GM10266 (cell line): Measurements from ENCODE around the gene SBSN.

Experiments
- DNase-seq: peaks from one replicate; pipeline ENCODE4 v3.0.0; 2012; ENCODE audit errors: extremely low spot score
- CTCF ChIP-seq: IDR thresholded peaks from 2 replicates; pipeline ENCODE4 v1.5.1; 2012; ENCODE audit warnings: mild to moderate bottlenecking, low read depth; ENCODE audit not compliant: control insufficient read depth, insufficient read depth; ENCODE audit errors: missing control alignments

Gene SBSN

GRCh38 chr19:35531291-35531690 is 3.2 kb upstream of the SBSN start:
- no peak for DNase-seq
- TF ChIP-seq CTCF = no peak

GRCh38 chr19:35529241-35530218 is 1.4 kb upstream of the SBSN start:
- no peak for TF ChIP-seq CTCF
- DNase-seq = no peak

GRCh38 chr19:35525873-35526272 is 2.2 kb downstream of the SBSN start:
- TF ChIP-seq CTCF = no peak
- DNase-seq = no peak

- DNase-seq = no peak
- TF ChIP-seq CTCF = no peak
Observed at GRCh38 chr19:35524181-35524837, 3.8 kb downstream of the SBSN start.

GRCh38 chr19:35522745-35523327 is 5.3 kb downstream of the SBSN start:
- no peak for TF ChIP-seq CTCF
- DNase-seq = no peak

GRCh38 chr19:35521124-35521743 is 6.9 kb downstream of the SBSN start:
- TF ChIP-seq CTCF = no peak
- DNase-seq = no peak
